Stimulated activated CD4-positive, alpha-beta T cell treated with anti-CD3 and anti-CD28 coated beads, Interleukin-15, amount 100 ng/mL, for 1 hour (primary cell): Measurements from ENCODE around the gene TSPYL4.
"Not testable (repeated sequence)": the region's sequence is repeated elsewhere in the genome, so short reads cannot be mapped to it uniquely, and the experiment has no call there.

Experiments used
- DNase-seq, 2 donors: peaks; one replicate each; pipeline ENCODE4 v3.0.0-alpha.2; 2020; ENCODE audit warnings: low read depth in 1 of 2, low spot score in 1 of 2

The TSPYL4 gene

GRCh38 chr6:116253505-116254296 is at the start of gene TSPYL4:
TSPYL4 (minus strand) TSS chr6:116254075; CDS start chr6:116254008, 67 bp downstream.
- DNase-seq, result peak; percentile 74 to 76

- DNase-seq, result no peak
These were observed 47.2 kb upstream of the TSPYL4 start for GRCh38 chr6:116301104-116301503.

GRCh38 chr6:116300566-116300965 is 46.7 kb upstream of the TSPYL4 start:
- no peak for DNase-seq

- DNase-seq, result no peak
These were observed 45.1 kb upstream of the TSPYL4 start for GRCh38 chr6:116298973-116299372.

GRCh38 chr6:116298273-116298672 is 44.4 kb upstream of the TSPYL4 start:
- DNase-seq, result no peak

GRCh38 chr6:116292553-116292952 is 38.7 kb upstream of the TSPYL4 start:
- no peak for DNase-seq

- DNase-seq, result no peak
These were observed 38.0 kb upstream of the TSPYL4 start for GRCh38 chr6:116291701-116292396.

GRCh38 chr6:116290799-116291198 is 36.9 kb upstream of the TSPYL4 start:
- DNase-seq, result no peak

- DNase-seq, result no peak
These were observed 36.0 kb upstream of the TSPYL4 start for GRCh38 chr6:116289876-116290275.

GRCh38 chr6:116287689-116288282 is 33.9 kb upstream of the TSPYL4 start:
- DNase-seq, result no peak

- no peak for DNase-seq
These were observed 33.0 kb upstream of the TSPYL4 start for GRCh38 chr6:116286773-116287358.

GRCh38 chr6:116284984-116285383 is 31.1 kb upstream of the TSPYL4 start:
- DNase-seq, result not testable (repeated sequence)

- no peak for DNase-seq
These were observed 29.3 kb upstream of the TSPYL4 start for GRCh38 chr6:116283191-116283590.

GRCh38 chr6:116282698-116283097 is 28.8 kb upstream of the TSPYL4 start:
- DNase-seq, result no peak

GRCh38 chr6:116280933-116281316 is 27.1 kb upstream of the TSPYL4 start:
- no peak for DNase-seq

GRCh38 chr6:116280161-116280932 is 26.5 kb upstream of the TSPYL4 start:
- no peak for DNase-seq

GRCh38 chr6:116279232-116280160 is 25.6 kb upstream of the TSPYL4 start, which contains the start of gene TSPYL1:
TSPYL1 (minus strand) TSS chr6:116279930; CDS start chr6:116279830, 100 bp downstream.
- peak; percentile 78 to 85 for DNase-seq

GRCh38 chr6:116278854-116279231 is 25.0 kb upstream of the TSPYL4 start:
- DNase-seq, result no peak

- DNase-seq, result no peak
These were observed 24.6 kb upstream of the TSPYL4 start for GRCh38 chr6:116278481-116278829.

- no peak for DNase-seq
These were observed 23.2 kb upstream of the TSPYL4 start for GRCh38 chr6:116277124-116277523.
